Suprapubic skin (tissue), 4 donors: Measurements from ENCODE around the gene NCKAP5L. TPM values are rescaled to one million over a fixed set of nuclear protein-coding genes. Genes with fewer than 3 reads are reported as not detected.

Experiments
- DNase-seq, 2 donors: peaks; one replicate each; pipeline ENCODE4 v3.0.0-alpha.2; 2019; ENCODE audit warnings: low spot score in 2 of 2
- H3K27ac ChIP-seq: fragments of 200-600 bp; sonication (generic); one replicate; pipeline ENCODE4 v1.5.1; 2019
- H3K27me3 ChIP-seq: fragments of 200-600 bp; sonication (generic); one replicate; pipeline ENCODE4 v1.5.1; 2019
- H3K36me3 ChIP-seq: fragments of 200-600 bp; sonication (generic); one replicate; pipeline ENCODE4 v1.5.1; 2019
- H3K4me1 ChIP-seq: fragments of 200-600 bp; sonication (generic); one replicate; pipeline ENCODE4 v1.5.1; 2019
- H3K4me3 ChIP-seq: fragments of 200-600 bp; sonication (generic); one replicate; pipeline ENCODE4 v1.5.1; 2019; ENCODE audit warnings: mild to moderate bottlenecking
- H3K9me3 ChIP-seq: fragments of 200-600 bp; sonication (generic); one replicate; pipeline ENCODE4 v1.5.1; 2019
- EP300 ChIP-seq: sonication (generic); formaldehyde crosslinking; IDR thresholded peaks from one replicate; pipeline ENCODE4 v1.6.1; 2017; ENCODE audit warnings: antibody characterized with exemption
- POLR2A ChIP-seq, 2 donors: fragments of 450-650 bp; IDR thresholded peaks; one replicate each; pipeline ENCODE4 v1.6.1; 2017; ENCODE audit warnings: antibody characterized with exemption in 2 of 2, mild to moderate bottlenecking in 2 of 2, moderate library complexity in 2 of 2
- POLR2AphosphoS5 ChIP-seq, 3 donors: sonication (generic); formaldehyde crosslinking; IDR thresholded peaks; one replicate each; pipeline ENCODE4 v1.6.1; 2017; ENCODE audit warnings: antibody characterized with exemption in 3 of 3
- WGBS: methylation state at CpG from one replicate; pipeline ENCODE4 v1.1.5; 2018; 5-methylcytosine and 5-hydroxymethylcytosine counted together
- total RNA-seq, 4 donors: library from RNA; depleted of rRNA; stranded (reverse); fragments of >200 nt; gene quantifications; one replicate each; pipeline ENCODE4 v1.1.0, GENCODE V29; 2016
- TF ChIP-seq, protein P1 (sequence below), 2 donors: fragments of 200-600 bp in 1 of 2; fragments of 450-650 bp in 1 of 2; sonication (generic) in 1 of 2; IDR thresholded peaks; one replicate each; pipeline ENCODE4 v1.5.1; 2016 to 2019; ENCODE audit warnings: antibody characterized with exemption in 2 of 2, mild to moderate bottlenecking in 1 of 2, moderate library complexity in 1 of 2

NCKAP5L gene
- total RNA-seq, 4 donors from 2014 or later, result 8.2 to 12.2 (median 8.8) TPM

DNA sequence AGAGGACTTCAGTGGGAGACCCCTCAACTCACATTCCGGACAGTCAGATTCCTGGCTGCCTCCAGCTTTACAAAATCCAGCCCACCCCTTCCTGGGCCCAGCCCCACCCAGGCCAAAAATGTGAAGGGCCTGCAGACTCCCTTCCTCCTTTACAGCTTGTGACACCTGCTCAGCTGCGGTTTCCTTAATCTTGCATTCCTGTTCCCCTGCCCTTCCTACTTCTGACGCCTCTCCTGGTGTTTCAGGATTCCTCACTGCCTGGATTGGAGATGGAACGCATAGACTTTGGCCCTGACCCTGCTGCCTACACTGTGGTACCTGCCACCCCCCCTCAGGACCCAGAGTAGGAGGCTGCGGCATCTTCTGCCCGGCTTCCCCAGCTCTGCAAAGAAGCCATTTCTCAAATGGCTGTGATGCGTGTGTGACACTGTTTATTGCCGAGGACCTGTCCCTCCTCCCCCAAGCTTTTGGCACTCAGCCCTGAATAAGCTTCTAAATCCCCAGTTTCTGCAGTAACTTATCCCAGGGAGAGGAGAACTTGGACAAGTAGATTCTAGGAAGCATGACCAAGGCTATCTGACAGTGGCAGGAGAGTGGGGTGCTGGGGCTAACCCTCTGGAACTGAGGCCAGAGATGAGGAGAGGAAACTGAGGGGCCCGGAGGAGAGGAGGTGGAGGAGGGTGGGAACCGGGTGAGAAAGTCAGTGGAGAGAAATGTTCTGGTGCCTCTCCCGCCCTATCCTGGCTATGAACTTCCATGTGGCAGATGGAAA, 39.5 kb upstream of the NCKAP5L start:
- Histone ChIP-seq H3K4me3 (no peak overlapping the region), H3K36me3 (no peaks in the 10 kb centered on the region), H3K27ac (no peak overlapping the region), H3K27me3 (no peaks in the 10 kb centered on the region), H3K4me1 (peaks cover 33% of the 10 kb centered on the region), H3K9me3 (no peaks in the 10 kb centered on the region)
- DNase-seq, result no peak
- no peak for TF ChIP-seq POLR2AphosphoS5 (IDR thresholded peaks at IDR 0.05)
- no peak for TF ChIP-seq EP300
- no peak for TF ChIP-seq POLR2A (IDR thresholded peaks at IDR 0.05)
- 49% methylated on average over 11 of the region's 11 CpGs for WGBS

DNA sequence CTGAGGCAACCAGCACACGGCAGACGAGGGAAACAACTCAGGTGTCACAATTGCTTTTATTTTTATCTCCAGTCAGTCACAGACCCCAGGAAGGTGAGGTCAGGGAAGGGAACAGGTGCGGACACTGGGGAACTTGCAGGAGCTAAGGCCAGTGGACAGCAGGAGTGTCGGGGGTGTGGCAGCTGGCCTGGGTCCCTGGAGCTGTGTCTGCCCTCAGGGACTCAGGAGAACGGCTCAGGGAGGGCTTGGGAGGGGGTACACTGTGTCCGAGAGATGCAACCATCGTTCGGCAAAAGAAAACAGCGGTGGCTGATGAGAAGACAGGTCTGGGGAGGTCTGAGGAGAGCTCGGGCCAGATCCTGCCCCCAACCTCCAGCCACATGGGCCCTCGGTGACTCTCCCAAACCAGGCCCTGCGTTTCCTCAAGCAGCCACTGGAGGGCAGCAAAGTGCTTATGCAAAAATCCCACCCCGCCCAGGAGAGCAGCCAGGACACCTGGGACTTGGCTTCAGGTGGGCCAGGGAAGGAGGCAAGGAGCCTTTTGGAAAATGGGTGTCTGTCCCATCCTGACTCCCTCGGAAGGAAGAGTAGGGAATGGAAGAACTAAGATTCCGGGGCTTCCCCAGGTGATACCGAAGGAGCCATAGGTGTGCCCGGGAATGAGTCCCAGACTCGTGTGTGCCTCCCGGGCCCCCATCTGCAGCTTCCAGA, 38.8 kb upstream of the NCKAP5L start:
- Histone ChIP-seq H3K27me3 (no peaks in the 10 kb centered on the region), H3K4me1 (peaks cover 32% of the 10 kb centered on the region), H3K27ac (no peak overlapping the region), H3K36me3 (no peaks in the 10 kb centered on the region), H3K9me3 (no peaks in the 10 kb centered on the region), H3K4me3 (no peak overlapping the region)
- peak; percentile 84 to 89 for DNase-seq
- 28% methylated on average over 17 of the region's 19 CpGs for WGBS
- TF ChIP-seq, protein P1, sequence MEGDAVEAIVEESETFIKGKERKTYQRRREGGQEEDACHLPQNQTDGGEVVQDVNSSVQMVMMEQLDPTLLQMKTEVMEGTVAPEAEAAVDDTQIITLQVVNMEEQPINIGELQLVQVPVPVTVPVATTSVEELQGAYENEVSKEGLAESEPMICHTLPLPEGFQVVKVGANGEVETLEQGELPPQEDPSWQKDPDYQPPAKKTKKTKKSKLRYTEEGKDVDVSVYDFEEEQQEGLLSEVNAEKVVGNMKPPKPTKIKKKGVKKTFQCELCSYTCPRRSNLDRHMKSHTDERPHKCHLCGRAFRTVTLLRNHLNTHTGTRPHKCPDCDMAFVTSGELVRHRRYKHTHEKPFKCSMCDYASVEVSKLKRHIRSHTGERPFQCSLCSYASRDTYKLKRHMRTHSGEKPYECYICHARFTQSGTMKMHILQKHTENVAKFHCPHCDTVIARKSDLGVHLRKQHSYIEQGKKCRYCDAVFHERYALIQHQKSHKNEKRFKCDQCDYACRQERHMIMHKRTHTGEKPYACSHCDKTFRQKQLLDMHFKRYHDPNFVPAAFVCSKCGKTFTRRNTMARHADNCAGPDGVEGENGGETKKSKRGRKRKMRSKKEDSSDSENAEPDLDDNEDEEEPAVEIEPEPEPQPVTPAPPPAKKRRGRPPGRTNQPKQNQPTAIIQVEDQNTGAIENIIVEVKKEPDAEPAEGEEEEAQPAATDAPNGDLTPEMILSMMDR (IDR thresholded peaks at IDR 0.05), result peak; percentile 92 to 96
- no peak for TF ChIP-seq POLR2AphosphoS5 (IDR thresholded peaks at IDR 0.05)

GRCh38 chr12:49865782-49866135, 37.5 kb upstream of the NCKAP5L start:
- peaks cover 32% of the 10 kb centered on the region for H3K4me1 ChIP-seq
- no peaks in the 10 kb centered on the region for H3K9me3 ChIP-seq
- H3K36me3 ChIP-seq, result no peaks in the 10 kb centered on the region
- WGBS, result 84% methylated on average over 8 of the region's 8 CpGs
- TF ChIP-seq EP300 (no peak), POLR2AphosphoS5 (IDR thresholded peaks at IDR 0.05) (no peak), POLR2A (IDR thresholded peaks at IDR 0.05) (no peak)
- TF ChIP-seq, protein P1 (IDR thresholded peaks at IDR 0.05), result no peak
- H3K27ac ChIP-seq, result no peak overlapping the region
- no peaks in the 10 kb centered on the region for H3K27me3 ChIP-seq
- no peak overlapping the region for H3K4me3 ChIP-seq
- DNase-seq, result no peak

DNA sequence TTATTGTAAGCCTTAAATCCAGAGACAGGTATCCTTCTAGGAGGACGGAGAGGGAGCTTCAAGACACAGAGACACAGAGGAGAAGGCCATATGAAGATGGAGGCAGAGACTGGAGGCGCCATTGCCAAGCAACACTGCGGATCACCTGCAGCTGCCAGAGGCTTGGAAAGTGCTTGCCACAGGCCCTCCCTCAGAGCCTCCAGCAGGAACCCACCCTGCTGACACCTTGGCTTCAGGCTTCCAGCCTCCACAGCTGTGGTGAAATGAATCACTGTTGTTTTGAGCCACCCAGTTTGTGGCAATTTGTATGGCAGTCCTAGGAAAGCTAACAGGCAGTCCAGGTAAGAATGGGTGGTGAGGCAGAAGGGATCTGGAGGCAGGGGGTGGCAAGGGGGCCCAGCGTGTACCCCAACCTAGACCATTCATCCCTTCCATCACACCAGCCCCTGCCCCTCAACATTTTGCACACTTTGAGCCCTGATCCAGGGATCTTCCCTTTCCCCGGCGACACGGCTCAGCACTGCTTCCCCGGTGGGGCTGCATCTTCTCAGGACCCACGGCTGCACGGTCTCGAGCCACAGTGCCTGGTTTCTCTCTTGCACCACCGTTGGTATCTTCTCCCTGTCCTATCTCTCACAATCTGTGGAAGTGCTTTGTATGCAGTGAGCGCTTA, 37.0 kb upstream of the NCKAP5L start:
- TF ChIP-seq POLR2A (IDR thresholded peaks at IDR 0.05), result no peak
- TF ChIP-seq, protein P1 (IDR thresholded peaks at IDR 0.05), result no peak
- TF ChIP-seq POLR2AphosphoS5 (IDR thresholded peaks at IDR 0.05), result no peak
- TF ChIP-seq EP300, result no peak
- H3K27me3 ChIP-seq, result no peaks in the 10 kb centered on the region
- no peaks in the 10 kb centered on the region for H3K9me3 ChIP-seq
- no peak overlapping the region for H3K4me3 ChIP-seq
- no peak for DNase-seq
- H3K4me1 ChIP-seq, result peaks cover 32% of the 10 kb centered on the region
- WGBS, result 90% methylated on average over 13 of the region's 13 CpGs
- H3K36me3 ChIP-seq, result no peaks in the 10 kb centered on the region
- no peak overlapping the region for H3K27ac ChIP-seq

DNA sequence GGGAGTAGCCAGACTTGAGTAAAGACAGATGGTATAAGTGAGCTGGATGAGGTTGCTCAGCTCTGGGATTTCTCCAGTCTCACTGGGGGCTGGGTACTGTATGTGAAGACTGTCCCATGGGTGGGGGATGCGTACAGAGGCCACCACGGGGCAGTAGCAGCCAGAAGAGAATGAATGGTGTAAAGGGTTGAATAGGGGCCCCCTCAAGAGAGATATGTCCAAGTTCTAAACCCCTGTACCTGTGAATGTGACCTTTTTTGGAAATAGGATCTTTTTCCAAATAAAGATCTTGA, 36.5 kb upstream of the NCKAP5L start:
- peaks cover 30% of the 10 kb centered on the region for H3K4me1 ChIP-seq
- DNase-seq, result no peak
- no peak for TF ChIP-seq EP300
- TF ChIP-seq, protein P1 (IDR thresholded peaks at IDR 0.05), result no peak
- no peak for TF ChIP-seq POLR2AphosphoS5 (IDR thresholded peaks at IDR 0.05)
- no peak for TF ChIP-seq POLR2A (IDR thresholded peaks at IDR 0.05)
- H3K4me3 ChIP-seq, result no peak overlapping the region
- H3K27me3 ChIP-seq, result no peaks in the 10 kb centered on the region
- 57% methylated on average over 2 of the region's 2 CpGs for WGBS
- H3K27ac ChIP-seq, result no peak overlapping the region
- no peaks in the 10 kb centered on the region for H3K36me3 ChIP-seq
- no peaks in the 10 kb centered on the region for H3K9me3 ChIP-seq
